Esophagus squamous epithelium (tissue), 4 donors: Measurements from ENCODE around the gene MTF1.

Experiments used
- CTCF ChIP-seq, 6 experiments: fragments of 450-650 bp in 4 of 6; fragments of 200-600 bp in 2 of 6; sonication (generic) in 2 of 6; IDR thresholded peaks; one replicate each; pipeline ENCODE4 v1.5.1; 2016 to 2019; ENCODE audit warnings: antibody characterized with exemption in 6 of 6, mild to moderate bottlenecking in 4 of 6, moderate library complexity in 4 of 6
- POLR2A ChIP-seq, 4 donors: fragments of 450-650 bp; IDR thresholded peaks; one replicate each; pipeline ENCODE4 v1.6.1; 2017; ENCODE audit warnings: antibody characterized with exemption in 4 of 4, mild to moderate bottlenecking in 4 of 4, moderate library complexity in 3 of 4

- TF ChIP-seq CTCF (IDR thresholded peaks at IDR 0.05): no peak
- no peak for TF ChIP-seq POLR2A (IDR thresholded peaks at IDR 0.05)
Observed at GRCh38 chr1:37892151-37893047, 33.0 kb upstream of the MTF1 start.
